Stimulated activated CD8-positive, alpha-beta memory T cell treated with anti-CD3 and anti-CD28 coated beads, Interleukin-2, amount 100 ng/mL, for 1 hour (primary cell): ENCODE measurements around the gene COPS6.
"Not testable (repeated sequence)": the region's sequence is repeated elsewhere in the genome, so short reads cannot be mapped to it uniquely, and the experiment has no call there.

Experiments used
- DNase-seq, 2 donors: peaks; one replicate each; pipeline ENCODE4 v3.0.0-alpha.2; 2020; ENCODE audit warnings: low read depth in 2 of 2

The COPS6 gene

DNA sequence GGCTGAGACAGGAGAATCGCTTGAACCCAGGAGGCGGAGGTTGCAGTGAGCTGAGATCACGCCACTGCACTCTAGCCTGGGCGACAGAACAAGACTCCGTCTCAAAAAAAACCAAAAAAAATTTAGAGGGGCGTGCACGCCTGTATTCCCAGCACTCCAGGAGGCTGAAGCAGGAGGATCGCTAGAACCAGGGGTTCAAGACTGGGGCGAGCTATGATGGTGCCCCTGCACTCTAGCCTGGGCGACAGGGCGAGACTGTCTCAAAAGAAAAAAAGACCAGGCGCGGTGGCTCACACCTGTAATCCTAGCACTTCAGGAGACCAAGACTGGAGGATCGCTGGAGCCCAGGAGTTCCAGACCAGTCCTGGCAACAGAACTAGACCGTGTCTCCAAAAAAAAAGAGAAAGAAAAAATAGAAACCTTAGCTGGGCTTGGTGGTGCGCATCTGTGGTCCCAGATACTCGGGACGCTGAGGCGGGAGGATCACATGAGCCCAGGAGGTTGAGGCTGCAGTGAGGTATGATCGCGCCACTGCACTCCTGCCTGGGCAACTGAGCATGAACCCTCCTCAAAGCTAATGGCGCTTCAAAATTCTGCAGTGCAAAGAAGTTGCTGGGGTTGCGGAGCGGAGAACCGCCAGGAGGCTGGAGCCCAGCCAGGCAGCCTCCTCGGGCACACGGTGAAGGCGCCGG lies 37.6 kb downstream of the COPS6 start:
- peak in 1 of 2 donors; percentile 31 for DNase-seq

DNA sequence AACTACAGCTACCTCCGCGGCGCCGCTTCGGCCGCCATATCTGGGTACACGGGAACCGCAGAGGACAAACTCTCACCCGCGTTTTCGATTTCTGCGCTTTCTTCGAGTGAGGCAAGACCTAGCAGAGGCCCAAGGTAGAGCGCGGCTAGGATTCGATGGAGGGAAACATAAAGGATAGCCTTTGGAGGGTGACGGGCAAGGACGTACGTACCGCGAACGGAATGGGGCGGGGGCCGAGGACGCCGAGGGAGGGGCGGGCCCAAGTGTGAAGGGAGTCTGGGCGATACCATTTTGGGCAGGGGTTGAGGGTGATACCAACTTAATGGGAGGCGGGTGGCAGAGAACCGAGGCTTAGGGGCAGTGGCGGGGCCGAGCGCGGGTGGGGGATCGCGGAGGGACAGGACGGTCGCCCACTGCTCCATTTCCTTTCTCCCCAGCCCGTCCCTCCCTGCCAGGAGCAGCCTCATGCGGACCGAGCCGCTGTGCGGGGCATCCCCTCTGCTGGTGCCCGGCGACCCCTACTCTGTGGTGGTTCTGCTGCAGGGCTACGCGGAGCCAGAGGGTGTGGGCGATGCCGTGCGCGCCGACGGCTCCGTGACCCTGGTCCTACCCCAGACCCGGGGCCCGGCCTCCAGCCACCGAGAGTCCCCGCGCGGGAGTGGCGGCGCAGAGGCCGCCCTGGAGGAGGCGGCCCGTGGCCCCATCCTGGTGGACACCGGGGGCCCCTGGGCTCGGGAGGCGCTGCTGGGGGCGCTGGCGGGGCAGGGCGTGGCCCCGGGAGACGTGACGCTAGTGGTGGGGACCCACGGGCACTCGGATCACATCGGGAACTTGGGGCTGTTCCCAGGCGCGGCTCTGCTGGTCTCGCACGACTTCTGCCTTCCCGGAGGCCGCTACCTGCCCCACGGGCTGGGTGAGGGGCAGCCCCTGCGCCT lies 38.4 kb downstream of the COPS6 start, which contains the start of gene MBLAC1:
MBLAC1 (plus strand) TSS at position 37 of the 935 bp plus-strand sequence; CDS start at position 466, 429 bp downstream.
- peak; percentile 79 to 83 for DNase-seq

DNA sequence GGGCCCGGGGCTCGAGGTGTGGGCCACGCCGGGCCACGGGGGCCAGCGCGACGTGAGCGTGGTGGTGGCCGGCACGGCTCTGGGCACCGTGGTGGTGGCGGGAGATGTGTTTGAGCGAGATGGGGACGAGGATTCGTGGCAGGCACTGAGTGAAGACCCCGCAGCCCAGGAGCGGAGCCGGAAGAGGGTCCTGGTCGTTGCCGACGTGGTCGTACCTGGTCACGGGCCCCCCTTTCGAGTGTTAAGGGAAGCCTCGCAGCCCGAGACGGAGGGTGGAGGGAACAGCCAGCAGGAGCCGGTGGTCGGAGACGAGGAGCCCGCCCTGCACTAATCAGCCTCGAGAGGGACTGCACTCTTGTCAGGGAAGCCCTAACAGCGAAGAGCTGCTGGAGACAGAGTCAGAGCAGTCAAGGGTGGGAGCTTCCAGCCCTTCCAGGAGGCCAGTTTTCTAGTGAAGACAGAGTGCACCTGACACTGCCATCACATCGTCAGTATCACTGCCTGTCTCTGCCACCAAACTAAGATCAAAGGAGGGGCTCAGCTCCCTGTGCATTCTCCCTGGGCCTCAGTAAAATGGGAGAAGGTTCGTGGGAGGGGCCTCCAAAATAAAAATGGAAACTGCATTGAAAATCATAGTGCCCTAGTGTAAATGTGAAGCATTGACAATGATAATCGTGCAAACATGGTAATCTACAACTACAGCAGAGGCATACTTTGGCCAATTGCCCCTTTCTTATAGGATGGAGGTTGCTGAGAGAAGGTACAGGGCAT lies 39.3 kb downstream of the COPS6 start:
- DNase-seq = no peak

DNA sequence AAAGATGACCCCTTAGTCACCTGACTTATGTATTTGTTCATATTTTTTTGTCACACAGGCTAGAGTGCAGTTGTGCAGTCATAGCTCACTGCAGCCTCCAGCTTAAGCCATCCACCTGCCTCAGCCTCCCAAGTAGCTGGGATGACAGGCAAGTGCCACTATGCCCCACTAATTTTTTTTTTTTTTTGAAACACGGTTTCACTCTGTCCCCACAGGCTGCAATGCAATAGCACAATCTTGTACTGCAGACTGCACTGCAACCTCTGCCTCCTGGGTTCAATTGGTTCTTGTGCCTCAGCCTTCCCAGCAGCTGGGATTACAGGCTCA lies 39.8 kb downstream of the COPS6 start:
- DNase-seq = no peak

DNA sequence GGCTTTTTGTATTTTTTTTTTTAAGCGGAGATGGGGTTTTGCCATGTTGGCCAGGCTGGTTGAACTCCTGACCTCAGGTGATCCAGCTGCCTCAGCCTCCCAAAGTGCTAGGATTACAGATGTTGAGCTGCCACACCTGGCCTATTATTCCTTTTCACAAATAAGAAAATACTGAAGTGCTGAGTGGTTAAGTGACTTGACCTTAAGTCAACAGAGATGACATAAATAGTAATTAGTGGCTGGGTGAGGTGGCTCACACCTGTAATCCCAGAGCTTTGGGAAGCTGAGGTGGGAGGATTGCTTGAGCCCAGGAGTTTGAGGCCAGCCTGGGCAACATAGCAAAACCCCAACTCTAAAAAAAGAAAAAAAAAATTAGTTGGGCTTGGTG lies 41.4 kb downstream of the COPS6 start:
- not testable (repeated sequence) for DNase-seq

DNA sequence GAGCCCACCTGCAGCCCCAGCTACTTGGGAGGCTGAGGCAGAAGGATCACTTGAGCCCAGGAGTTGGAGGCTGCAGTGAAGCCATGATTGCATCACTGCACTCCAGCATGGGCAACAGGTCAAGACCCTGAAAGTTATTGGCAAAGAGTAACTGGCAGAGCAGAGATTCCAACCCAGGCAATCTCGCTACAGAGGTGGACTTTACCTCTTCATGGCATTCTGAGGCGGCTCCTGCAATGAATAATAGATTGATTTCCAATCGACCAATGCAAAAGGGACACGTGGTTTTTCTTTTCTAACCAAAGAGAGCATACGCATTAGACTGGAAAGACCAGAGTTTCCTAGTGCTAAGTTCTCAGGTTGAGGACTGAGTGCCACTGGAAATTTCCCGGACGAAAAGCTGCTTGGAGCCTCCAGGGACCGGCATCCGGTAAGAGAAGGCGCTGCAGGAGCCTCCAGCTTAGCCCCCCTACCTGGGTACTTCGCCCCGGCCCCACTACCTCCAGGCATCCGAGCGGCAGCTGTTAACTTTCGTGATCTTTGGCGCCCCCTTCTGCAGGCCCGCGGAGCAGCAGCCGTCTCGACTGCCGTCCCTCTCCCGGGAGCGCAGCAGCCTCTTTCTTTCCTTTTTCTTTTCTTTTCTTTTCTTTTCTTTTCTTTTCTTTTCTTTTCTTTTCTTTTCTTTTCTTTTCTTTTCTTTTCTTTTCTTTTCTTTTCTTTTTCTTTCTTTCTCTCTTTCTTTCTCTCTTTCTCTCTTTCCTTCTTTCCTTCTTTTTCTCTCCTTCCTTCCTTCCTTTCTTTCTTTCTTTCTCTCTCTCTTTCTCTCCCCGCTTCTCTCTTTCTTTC lies 42.1 kb downstream of the COPS6 start:
- DNase-seq = peak; percentile 70 to 76

DNA sequence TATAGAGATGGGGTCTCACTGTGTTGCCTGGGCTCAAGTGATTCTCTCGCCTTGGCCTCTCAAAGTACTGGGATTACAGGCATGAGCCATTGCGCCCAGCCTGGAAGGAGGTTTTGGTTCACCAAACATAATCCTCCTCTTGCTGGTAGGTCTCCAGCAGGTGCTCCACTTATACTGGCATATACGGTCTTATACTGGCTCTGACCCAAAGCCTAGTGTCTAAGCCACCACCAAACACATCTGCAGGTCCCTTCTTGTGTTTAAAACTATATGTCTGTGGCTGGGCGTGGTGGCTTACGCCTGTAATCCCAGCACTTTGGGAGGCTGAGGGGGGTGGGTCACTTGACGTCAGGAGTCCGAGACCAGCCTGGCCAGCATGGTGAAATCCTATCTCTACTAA lies 43.4 kb downstream of the COPS6 start:
- DNase-seq = no peak

DNA sequence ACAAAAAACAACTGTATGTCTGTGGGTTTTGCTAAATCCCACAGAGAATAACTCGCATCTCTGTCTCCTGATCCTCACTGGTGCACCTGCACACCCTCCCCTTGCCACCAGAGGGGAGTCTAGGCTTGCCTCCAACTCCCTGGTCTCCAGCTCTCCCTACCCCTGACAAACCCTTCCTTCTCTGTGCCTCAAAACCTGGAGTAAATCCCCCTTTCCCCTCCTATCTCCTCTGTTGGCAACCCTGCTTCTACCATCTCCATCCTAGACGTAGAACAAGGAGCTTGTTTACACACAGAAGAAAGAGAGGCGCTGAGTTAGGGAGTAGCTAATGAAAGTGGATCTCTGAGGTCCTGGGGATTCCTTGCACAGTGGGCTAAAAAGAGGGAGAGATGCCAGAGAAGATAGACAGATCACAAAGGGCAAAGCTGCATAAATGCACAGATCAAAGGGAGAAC lies 44.0 kb downstream of the COPS6 start:
- peak; percentile 20 to 43 for DNase-seq

DNA sequence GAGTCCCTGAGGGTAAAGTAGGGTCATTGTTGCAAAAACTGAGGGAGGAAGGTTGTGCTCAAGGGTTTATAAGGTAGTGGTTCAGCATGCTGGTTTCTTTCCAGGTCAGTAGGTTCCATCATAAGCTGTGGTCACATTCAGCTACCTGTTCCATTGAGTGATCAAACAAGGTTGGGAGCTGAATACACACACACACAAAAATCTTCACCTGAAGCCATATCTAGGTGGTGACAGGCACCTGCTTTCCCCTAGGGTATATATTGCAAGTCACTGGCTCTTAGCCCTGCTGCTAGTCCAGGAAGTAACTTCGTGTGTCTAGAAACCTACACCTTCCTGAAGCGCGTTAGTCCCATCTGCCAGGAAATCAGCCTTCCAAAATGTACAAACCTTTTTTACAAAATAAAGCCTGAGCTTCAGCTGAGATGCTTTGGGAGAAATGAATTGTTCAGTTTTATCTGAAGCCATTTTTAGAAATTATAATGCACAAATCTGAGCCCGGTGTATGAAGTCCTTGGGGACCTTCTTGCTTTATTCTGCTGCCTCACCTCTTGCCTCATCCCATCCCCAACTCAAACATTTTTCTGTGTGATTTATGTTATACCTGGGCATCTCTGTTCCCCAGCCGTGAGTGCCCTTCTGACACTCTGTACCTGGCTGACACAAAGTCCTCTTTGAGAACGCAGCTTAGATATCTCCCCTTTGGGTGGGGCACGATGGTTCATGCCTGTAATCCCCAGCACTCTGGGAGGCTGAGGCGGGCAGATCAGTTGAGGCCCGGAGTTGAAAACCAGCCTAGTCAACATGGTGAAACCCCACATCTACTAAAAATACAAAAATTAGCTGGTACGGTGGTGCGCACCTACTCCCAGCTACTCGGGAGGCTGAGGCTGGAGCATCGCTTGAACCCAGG lies 49.3 kb downstream of the COPS6 start:
- DNase-seq = no peak

DNA sequence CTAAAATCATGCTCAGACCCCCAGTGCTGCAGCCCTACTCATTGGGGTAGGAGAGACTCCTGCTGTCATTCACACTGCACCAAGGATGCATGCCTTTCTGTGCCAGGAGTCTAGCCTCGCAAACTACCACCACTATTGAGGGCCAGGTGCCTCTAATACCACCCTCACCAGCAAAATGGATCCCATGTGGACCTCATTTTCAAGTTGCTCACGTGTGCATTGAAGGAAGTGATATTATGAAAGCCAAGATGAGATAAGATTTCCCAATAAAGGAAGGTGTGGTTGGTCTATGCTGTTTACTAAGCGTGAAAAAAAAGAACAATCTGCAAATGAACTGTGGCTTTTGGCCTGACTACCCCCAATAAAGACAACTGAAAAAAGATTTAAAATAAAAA lies 52.8 kb downstream of the COPS6 start:
- DNase-seq = no peak
